HG03354 (cell line): Measurements from ENCODE around the gene CSH2.
"Not testable (repeated sequence)": the region's sequence is repeated elsewhere in the genome, so short reads cannot be mapped to it uniquely, and the experiment has no call there.

ENCODE experiments used
- ATAC-seq: cut with Tn5 transposase; IDR thresholded peaks from one replicate; pipeline ENCODE4 v1.9.1; 2021; ENCODE audit warnings: mild to moderate bottlenecking; ENCODE audit not compliant: unreplicated experiment, poor library complexity, severe bottlenecking

CSH2 gene

DNA sequence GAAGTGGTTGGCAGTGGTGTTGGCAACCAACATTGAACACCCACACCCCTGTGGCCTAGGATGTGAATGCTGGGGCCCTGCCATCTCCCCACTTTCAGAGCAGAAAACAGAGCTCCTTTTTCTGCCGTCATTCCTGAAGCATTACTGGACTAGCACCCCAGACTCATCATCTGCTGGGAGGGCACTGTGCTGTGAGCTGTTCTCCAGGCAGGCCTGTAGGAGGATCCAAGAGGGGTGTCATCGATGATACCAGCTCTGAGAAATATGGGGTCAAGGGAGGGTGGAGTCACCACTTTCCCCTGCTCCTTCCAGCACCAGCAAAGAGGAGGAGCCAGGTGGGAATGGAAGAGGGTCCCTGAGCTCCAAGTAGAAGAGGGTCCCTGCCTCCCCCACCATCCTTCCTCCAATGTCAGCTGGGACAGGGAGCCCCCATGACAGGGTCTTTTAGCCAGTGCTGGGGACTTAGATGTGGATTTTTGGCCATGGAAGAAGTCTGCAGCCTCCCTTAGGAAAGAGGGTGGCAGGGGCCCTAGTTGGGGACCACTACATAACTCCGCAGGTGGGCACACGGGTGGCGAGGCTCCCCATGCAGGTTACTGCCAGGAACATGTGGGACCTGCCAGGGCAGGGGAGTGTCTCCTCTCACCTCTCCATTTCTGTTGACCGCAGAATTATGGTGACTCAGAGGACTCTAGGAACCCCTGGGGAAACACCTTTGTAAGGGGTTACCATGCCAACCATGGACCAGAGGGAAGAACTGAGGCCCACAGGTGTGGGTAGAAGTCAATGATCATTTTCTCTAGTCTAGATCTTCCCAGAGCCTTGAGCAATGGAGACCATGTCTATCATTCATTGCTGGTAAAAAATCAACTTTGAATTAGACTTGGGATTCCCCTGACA is 25.7 kb upstream of the CSH2 start:
- ATAC-seq: not testable (repeated sequence)

DNA sequence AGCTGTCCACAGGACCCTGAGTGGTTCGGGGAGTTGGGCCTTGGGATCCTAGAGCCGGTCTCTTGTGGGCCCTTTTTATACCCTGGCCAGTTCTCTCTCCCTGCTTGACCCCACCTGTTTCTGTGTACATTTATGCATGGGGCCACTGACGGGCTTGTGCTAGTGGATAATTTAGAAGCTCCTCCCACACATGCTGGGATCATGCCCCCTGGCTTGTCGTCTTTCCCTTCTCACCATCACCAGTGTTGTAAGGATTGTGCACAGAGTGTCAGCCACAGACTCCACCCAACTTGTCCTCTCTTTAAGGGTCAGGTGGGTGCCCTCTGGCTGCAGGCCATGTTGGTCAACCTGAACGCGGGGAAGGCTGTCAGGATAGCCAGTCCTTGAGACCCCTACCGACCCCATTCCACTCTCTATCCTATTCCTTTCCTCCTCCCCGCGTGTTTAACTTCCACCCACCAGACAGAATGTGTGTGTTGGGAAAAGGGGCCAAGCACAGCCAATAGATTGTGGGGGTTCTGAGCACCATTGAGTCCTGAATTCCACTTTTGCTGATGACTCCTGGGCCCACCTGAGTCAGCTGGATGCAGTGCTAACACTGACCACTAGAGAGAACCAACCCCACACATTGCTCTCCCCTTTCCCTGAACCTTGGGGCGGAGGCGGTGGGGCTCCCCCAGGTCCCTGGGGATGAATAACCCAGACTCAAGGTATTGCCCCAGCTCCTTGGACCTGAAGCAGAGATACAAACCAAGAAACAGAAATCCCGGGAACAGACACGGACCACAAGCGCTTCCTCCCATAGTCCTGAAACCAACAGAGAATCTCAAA is 23.3 kb upstream of the CSH2 start, which contains the start of gene CSH1:
TSS of gene CSH1 (minus strand) at position 51 of the 831 bp plus-strand sequence. CDS start 63 bp downstream, outside the sequence.
- ATAC-seq: not testable (repeated sequence)

DNA sequence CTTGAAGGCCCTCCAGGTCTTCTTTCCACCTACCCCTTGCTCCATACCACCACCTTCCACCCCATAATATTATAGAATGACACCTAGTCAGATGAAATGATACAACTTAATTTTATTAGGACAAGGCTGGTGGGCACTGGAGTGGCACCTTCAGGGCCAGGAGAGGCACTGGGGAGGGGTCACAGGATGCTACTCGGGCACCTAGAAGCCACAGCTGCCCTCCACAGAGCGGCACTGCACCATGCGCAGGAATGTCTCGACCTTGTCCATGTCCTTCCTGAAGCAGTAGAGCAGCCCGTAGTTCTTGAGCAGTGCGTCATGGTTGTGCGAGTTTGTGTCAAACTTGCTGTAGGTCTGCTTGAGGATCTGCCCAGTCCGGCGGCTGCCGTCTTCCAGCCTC is 21.3 kb upstream of the CSH2 start:
- ATAC-seq: not testable (repeated sequence)

DNA sequence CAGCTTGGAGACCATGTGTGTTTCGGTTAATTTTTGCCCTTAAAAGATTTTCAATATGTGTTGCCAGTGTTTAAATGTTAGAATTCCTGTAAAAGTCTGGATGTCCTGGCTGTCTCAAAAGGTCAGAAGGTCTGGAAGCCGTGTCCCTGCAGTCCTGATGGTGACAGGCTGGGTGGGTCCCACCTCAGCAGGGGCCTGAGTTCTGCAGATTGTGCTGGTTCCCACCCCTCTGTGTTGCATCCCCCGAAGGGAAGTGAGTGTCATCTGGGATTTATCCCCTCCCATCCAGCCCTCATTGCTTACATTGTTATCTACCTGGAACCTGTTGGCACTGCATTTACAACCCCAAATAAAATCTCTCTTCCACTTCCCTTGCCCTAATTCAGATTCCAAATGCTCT is 20.5 kb upstream of the CSH2 start:
- not testable (repeated sequence) for ATAC-seq

DNA sequence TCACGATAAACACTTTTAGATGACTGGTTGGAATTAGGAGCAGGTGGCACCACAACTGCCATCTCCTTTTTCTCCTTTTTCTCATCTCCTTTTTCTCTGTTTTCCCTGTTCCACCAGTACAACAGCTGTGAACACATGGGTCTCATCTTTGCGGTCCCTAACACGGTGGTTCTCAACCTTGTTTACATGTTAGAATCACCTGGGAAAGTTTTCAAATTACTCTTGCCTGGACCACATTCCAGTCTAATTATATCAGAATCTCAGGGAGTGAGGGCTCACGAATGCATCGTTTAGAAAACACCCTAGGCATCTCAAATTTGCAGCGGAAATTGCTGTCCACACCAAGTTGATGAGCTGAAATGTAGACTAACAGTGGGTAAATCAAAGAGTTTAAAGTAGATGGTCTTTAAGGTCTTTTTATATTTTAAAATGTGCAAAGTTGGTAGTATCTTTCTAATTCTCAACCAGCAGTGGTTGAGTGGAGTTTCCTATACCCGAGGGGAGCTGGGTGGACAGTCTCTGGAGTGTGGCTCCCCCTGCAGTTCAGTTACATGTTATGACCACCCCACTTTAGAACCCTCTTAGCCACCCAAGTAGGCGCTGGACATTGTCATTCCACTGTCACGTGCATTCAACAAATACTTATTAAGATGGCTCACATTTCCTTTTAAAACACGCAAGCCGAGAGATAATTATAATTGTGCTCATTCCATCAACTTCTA is 19.0 kb upstream of the CSH2 start:
- not testable (repeated sequence) for ATAC-seq

DNA sequence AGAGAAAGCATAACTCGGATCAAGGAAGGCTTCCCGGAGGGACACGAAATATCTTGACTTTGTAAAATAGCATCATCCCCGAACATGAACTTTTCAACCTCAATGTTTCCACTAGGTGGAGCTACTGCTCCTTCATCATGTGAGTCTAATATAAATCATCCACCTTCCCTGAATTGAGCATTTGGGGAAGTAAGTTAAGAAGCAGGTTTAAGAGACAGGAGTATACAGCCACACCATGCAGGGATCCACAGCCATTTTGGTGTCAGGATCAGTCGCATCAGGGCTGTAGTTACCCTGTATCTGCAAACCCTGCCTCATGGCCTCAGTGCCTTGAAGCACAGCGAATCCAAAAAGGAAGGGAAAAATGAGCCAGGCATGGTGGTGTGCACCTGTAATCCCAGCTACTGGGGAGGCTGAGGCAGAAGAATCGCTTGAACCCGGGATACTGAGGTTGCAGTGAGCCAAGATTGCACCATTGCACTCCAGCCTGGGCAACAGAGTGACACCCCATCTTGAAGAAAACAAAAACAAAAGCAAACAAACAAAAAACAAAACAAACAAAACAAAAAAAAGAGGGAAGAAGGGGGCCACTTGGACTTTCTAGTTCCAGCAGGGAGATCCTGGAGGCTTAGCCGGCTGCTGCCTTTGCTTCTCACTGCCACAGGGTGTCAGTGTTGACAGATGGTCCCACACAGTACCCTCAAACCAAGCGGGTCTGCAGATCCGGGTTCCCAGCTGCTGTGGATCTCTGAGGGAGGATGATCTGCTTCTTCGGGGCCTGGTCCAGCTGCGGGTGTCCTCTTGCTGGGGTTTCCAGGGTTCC is 15.8 kb upstream of the CSH2 start:
- not testable (repeated sequence) for ATAC-seq

DNA sequence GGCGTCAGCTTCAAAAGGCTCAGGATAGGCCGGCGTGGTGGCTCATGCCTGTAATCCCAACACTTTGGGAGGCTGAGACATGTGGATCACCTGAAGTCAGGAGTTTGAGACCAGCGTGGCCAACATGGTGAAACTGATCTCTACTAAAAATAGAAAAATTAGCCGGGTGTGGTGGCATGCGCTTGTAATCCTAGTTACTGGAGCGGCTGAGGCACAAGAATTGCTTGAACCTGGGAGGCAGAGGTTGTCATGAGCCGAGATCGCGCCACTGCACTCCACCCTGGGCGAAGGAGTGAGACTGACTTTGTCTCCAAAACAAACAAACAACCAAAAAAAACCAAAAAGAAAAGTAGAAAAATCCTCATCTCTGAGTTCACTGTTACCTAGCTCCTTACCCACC is 11.6 kb upstream of the CSH2 start:
- ATAC-seq: not testable (repeated sequence)

DNA sequence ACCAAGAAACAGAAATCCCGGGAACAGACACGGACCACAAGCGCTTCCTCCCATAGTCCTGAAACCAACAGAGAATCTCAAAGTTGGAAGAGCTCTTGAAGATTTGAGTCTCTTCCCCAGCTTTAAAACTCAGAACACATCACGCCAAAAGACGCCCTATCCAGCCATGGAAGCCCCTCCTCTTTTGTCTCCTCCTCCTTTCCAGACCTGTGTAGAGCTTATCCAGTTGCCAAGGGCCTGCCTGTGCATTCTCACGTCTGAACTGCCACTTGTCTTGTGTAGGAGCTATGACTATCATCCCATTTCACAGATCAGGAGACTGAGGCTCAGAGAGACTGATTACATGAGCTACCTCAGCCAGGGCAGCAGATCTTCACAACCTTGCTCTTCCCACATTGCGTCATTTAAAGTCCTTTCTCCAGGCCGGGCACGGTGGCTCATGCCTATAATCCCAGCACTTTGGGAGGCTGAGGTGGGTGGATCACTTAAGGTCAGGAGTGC is 9.2 kb upstream of the CSH2 start:
- not testable (repeated sequence) for ATAC-seq

DNA sequence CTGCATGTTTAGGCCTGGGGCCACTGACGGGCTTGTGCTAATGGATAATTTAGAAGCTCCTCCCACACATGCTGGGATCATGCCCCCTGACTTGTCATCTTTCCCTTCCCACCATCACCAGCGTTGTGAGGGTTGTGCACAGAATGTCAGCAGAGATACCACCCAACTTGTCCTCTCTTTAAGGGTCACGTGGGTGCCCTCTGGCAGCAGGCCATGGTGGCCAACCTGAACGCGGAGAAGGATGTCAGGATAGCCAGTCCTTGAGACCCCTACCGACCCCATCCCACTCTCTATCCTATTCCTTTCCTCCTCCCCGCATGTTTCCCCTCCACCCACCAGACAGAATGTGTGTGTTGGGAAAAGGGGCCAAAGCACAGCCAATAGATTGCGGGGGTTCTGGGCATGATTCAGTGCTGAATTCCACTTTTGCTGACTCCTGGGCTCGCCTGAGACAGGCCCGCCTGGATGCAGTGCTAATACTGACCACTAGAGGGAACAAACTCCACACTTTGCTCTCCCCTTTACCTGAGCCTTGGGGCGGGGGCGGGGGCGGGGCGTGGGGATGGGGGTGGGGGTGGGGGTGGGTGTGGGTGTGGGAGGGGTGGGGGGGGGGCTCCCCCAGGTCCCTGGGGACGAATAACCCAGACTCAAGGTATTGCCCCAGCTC is 8.6 kb upstream of the CSH2 start, which contains the start of gene GH2:
TSS of gene GH2 (minus strand) at position 10 of the 667 bp plus-strand sequence. CDS start 143 bp downstream, outside the sequence.
- no peak for ATAC-seq

DNA sequence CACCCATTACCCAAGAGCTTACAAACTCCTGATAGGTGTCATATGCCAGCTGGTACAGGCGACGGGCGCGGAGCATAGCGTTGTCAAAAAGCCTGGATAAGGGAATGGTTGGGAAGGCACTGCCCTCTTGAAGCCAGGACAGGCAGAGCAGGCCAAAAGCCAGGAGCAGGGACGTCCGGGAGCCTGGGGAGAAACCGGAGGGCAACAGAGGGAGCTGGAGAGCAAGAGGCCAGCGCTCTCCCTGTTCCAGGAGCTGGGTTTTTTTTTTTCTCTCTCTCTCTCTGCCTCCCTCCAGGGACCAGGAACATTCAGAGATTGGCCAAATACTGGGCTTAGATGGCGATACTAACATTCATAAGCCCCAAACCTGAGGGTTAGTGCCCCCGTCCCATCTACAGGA is 7.9 kb upstream of the CSH2 start:
- not testable (repeated sequence) for ATAC-seq

DNA sequence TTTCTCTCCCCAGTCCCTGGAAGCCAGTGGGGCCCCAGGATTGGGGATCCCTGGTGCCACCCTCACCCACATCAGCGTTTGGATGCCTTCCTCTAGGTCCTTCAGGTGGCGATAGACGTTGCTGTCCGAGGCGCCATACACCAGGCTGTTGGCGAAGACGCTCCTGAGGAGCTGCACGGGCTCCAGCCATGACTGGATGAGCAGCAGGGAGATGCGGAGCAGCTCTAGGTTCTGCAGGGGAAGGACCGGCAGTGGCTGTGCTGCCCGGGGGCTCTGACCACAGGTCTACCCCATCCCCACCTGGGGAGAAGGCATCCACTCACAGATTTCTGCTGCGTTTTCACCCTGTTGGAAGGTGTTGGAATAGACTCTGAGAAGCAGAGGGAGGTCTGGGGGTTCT is 7.2 kb upstream of the CSH2 start:
- no peak for ATAC-seq

DNA sequence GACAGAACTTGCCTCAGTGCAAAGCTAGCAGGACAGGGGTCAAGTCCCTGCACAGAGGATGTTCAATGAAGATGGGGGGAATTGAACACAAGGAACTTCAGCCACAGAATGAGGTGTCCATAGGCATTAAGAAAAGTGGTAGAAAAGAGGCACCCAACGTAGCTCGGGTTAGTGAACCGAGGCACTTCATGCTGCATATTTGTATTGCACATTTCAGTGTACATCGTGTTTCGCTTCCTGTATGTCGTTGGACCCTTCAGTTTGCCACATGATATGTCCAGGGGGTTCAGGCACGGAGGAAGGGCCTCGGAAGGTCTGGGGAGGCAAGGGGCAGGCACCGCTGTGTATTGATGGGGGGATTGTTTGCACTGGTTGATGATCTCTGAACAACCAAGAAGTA is 4.9 kb upstream of the CSH2 start:
- ATAC-seq: not testable (repeated sequence)

DNA sequence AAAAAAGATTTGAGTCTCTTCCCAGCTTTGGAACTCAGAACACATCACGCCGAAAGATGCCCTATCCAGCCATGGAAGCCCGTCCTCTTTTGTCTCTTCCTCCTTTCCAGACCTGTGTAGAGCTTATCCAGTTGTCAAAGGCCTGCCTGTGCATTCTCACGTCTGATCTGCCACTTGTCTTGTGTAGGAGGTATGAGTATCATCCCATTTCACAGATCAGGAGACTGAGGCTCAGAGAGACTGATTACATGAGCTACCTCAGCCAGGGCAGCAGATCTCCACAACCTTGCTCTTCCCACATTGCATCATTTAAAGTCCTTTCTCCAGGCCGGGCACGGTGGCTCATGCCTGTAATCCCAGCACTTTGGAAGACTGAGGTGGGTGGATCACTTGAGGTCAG is 1.2 kb upstream of the CSH2 start:
- not testable (repeated sequence) for ATAC-seq

DNA sequence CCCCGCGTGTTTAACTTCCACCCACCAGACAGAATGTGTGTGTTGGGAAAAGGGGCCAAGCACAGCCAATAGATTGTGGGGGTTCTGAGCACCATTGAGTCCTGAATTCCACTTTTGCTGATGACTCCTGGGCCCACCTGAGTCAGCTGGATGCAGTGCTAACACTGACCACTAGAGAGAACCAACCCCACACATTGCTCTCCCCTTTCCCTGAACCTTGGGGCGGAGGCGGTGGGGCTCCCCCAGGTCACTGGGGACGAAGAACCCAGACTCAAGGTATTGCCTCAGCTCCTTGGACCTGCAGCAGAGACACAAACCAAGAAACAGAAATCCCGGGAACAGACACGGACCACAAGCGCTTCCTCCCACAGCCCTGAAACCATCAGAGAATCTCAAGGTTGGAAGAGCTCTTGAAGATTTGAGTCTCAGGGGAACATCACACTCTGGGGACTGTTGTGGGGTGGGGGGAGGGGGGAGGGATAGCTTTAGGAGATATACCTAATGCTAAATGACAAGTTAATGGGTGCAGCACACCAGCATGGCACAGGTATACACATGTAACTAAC is 667 bp upstream of the CSH2 start:
- ATAC-seq: not testable (repeated sequence)

DNA sequence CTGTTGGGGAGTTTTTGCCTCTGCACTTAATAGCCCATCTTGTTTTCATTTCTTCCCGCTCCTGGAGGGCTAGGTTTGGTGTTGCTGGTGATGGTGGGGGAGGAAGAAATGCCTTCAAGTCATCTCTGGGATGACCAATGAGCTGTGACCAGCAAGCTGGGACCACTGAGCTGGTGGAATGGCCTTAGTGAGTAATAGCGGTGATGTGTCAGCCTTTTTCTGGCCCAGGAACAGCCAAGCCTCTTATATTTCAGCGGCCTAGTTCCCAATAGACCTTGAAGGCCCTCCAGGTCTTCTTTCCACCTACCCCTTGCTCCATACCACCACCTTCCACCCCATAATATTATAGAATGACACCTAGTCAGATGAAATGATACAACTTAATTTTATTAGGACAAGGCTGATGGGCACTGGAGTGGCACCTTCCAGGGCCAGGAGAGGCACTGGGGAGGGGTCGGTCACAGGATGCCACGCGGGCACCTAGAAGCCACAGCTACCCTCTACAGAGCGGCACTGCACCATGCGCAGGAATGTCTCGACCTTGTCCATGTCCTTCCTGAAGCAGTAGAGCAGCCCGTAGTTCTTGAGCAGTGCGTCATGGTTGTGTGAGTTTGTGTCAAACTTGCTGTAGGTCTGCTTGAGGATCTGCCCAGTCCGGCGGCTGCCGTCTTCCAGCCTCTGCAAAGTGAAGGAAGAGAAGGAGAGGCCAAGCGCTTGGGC is 1.7 kb downstream of the CSH2 start:
- not testable (repeated sequence) for ATAC-seq

DNA sequence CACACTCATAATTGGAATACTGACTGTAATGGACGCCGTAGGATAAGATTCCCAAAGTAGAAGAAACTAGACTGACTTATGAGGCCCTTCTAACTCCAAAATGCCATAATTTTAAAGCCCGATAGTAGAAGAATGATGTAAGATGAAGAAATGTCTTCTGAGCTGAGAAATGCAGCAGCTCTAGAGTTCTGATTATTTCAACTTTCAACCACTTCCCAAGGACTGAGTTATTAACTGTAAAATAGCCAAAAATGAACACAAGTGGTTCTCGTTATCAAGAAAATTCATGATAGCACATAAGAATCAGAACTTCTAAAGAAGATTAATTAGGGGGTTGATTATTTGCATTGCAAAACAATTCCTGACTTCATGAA is 3.2 kb downstream of the CSH2 start:
- ATAC-seq: not testable (repeated sequence)

DNA sequence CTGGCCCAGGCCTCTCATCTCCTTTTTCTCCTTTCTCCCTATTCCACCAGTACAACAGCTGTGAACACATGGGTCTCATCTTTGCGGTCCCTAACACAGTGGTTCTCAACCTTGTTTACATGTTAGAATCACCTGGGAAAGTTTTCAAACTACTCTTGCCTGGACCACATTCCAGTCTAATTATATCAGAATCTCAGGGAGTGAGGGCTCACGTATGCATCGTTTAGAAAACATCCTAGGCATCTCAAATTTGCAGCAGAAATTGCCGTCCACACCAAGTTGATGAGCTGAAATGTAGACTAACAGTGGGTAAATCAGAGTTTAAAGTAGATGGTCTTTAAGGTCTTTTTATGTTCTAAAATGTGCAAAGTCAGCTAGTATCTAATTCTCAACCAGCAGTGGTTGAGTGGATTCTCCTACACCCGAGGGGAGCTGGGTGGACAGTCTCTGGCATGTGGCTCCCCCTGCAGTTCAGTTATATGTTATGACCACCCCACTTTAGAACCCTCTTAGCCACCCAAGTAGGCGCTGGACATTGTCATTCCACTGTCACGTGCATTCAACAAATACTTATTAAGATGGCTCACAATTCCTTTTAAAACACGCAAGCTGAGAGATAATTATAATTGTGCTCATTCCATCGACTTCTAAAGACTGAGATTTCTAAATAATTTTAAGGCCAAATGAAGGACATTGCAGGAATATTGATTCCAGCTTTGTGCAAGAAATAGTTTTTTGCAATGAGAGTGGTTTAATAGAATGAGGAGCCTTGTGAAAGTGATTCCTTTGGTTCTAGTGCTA is 3.8 kb downstream of the CSH2 start:
- ATAC-seq: not testable (repeated sequence)
